ENCODE data around the gene KMO. TPM values are rescaled to one million over a fixed set of nuclear protein-coding genes. Genes with fewer than 3 reads are reported as not detected.

The KMO gene
- total RNA-seq, 4 donors from 2014 or later = 0.62 to 3.1 (median 1.1) TPM; not detected in 1

GRCh38 chr1:241525026-241525425, 7.2 kb upstream of the KMO start:
- Histone ChIP-seq H3K36me3 (no peaks in the 10 kb centered on the region), H3K4me3 (no peak overlapping the region), H3K27ac (no peak overlapping the region), H3K4me1 (peaks cover 0 to 5% (median 0%) of the 10 kb centered on the region in 3 donors), H3K9me3 (no peaks in the 10 kb centered on the region), H3K27me3 (peaks cover 42% of the 10 kb centered on the region)
- WGBS, 2 donors (ENCODE audit: low coverage in 1 of 2) = 21 to 41% methylated on average over 3 of the region's 3 CpGs
- no peak for ATAC-seq
- TF ChIP-seq POLR2AphosphoS5 (IDR thresholded peaks at IDR 0.05) (no peak), EP300 (IDR thresholded peaks at IDR 0.05) (no peak), POLR2A (IDR thresholded peaks at IDR 0.05) (no peak)

GRCh38 chr1:241527146-241527545, 5.0 kb upstream of the KMO start:
- peaks cover 42% of the 10 kb centered on the region for H3K27me3 ChIP-seq
- no peaks in the 10 kb centered on the region for H3K4me1 ChIP-seq
- no peaks in the 10 kb centered on the region for H3K9me3 ChIP-seq
- WGBS, 2 donors (ENCODE audit: low coverage in 1 of 2) = 61 to 68% methylated on average over 2 to 3 of the region's 3 CpGs
- TF ChIP-seq POLR2AphosphoS5 (IDR thresholded peaks at IDR 0.05) (no peak), CTCF (IDR thresholded peaks at IDR 0.05) (no peak), POLR2A (IDR thresholded peaks at IDR 0.05) (no peak), EP300 (IDR thresholded peaks at IDR 0.05) (no peak)
- no peak overlapping the region for H3K4me3 ChIP-seq
- no peak for ATAC-seq
- no peaks in the 10 kb centered on the region for H3K36me3 ChIP-seq
- no peak overlapping the region for H3K27ac ChIP-seq

- Histone ChIP-seq H3K9me3 (no peaks in the 10 kb centered on the region), H3K4me3 (peak overlapping the region; percentile 35 to 49), H3K4me1 (no peaks in the 10 kb centered on the region), H3K27ac (peak overlapping the region in 1 of 4 donors; percentile 28), H3K27me3 (peaks cover 18% of the 10 kb centered on the region), H3K36me3 (no peaks in the 10 kb centered on the region)
- TF ChIP-seq EP300 (IDR thresholded peaks at IDR 0.05) = no peak
- no peak for TF ChIP-seq POLR2A (IDR thresholded peaks at IDR 0.05)
- TF ChIP-seq POLR2AphosphoS5 (IDR thresholded peaks at IDR 0.05) = no peak
- peak in 2 of 4 experiments; percentile 34 to 51 for TF ChIP-seq CTCF (IDR thresholded peaks at IDR 0.05)
- peak; percentile 53 for ATAC-seq
- 7 to 24% methylated on average over 11 of the region's 11 CpGs for WGBS, 2 donors (ENCODE audit: low coverage in 1 of 2)
Observed at GRCh38 chr1:241531195-241532161, 700 bp upstream of the KMO start.

GRCh38 chr1:241532864-241533263, 686 bp downstream of the KMO start:
- peaks cover 11% of the 10 kb centered on the region for H3K27me3 ChIP-seq
- 87 to 93% methylated on average over 4 to 7 of the region's 7 CpGs for WGBS, 2 donors (ENCODE audit: low coverage in 1 of 2)
- no peaks in the 10 kb centered on the region for H3K4me1 ChIP-seq
- ATAC-seq = no peak
- no peaks in the 10 kb centered on the region for H3K36me3 ChIP-seq
- no peak for TF ChIP-seq POLR2A (IDR thresholded peaks at IDR 0.05)
- TF ChIP-seq CTCF (IDR thresholded peaks at IDR 0.05) = no peak
- no peak for TF ChIP-seq POLR2AphosphoS5 (IDR thresholded peaks at IDR 0.05)
- no peak for TF ChIP-seq EP300 (IDR thresholded peaks at IDR 0.05)
- H3K9me3 ChIP-seq = no peaks in the 10 kb centered on the region
- H3K4me3 ChIP-seq = no peak overlapping the region
- no peak overlapping the region for H3K27ac ChIP-seq

- Histone ChIP-seq H3K36me3 (no peaks in the 10 kb centered on the region), H3K27me3 (peaks cover 11% of the 10 kb centered on the region), H3K4me3 (no peak overlapping the region), H3K4me1 (no peaks in the 10 kb centered on the region), H3K9me3 (no peaks in the 10 kb centered on the region), H3K27ac (no peak overlapping the region)
- TF ChIP-seq POLR2AphosphoS5 (IDR thresholded peaks at IDR 0.05) (no peak), CTCF (IDR thresholded peaks at IDR 0.05) (no peak), POLR2A (IDR thresholded peaks at IDR 0.05) (no peak), EP300 (IDR thresholded peaks at IDR 0.05) (no peak)
- WGBS, 2 donors (ENCODE audit: low coverage in 1 of 2) = 68 to 70% methylated on average over 5 of the region's 5 CpGs
- no peak for ATAC-seq
Observed at GRCh38 chr1:241533326-241534115, 1.3 kb downstream of the KMO start.
